ENCODE measurements around the gene CYP21A2. TPM values are rescaled to one million over a fixed set of nuclear protein-coding genes. Genes with fewer than 3 reads are reported as not detected.
"Not testable (repeated sequence)": the region's sequence is repeated elsewhere in the genome, so short reads cannot be mapped to it uniquely, and the experiment has no call there.

The CYP21A2 gene
- polyA plus RNA-seq: 0.04 to 0.05 TPM in 2 of 3 replicates, not detected in the other
- not detected for polyA plus RNA-seq (2011; ENCODE audit: low read depth)
- polyA plus RNA-seq (2011; cell fraction: cytosol; rRNA removed): not detected in 2 replicates
- polyA plus RNA-seq (2011; cell fraction: nucleus; rRNA removed): 0.05 and 0.35 TPM in 2 replicates
- polyA plus RNA-seq (2012; ENCODE audit: low replicate concordance): 0.11 TPM in 1 of 2 replicates, not detected in the other
- polyA minus RNA-seq: 0.07 to 1.2 TPM in 2 of 3 replicates, not detected in the other
- not detected for polyA minus RNA-seq (2011; cell fraction: cytosol; rRNA and poly(A)+ RNA removed)
- polyA minus RNA-seq (2011; cell fraction: nucleus; rRNA and poly(A)+ RNA removed): not detected in 2 replicates

DNA sequence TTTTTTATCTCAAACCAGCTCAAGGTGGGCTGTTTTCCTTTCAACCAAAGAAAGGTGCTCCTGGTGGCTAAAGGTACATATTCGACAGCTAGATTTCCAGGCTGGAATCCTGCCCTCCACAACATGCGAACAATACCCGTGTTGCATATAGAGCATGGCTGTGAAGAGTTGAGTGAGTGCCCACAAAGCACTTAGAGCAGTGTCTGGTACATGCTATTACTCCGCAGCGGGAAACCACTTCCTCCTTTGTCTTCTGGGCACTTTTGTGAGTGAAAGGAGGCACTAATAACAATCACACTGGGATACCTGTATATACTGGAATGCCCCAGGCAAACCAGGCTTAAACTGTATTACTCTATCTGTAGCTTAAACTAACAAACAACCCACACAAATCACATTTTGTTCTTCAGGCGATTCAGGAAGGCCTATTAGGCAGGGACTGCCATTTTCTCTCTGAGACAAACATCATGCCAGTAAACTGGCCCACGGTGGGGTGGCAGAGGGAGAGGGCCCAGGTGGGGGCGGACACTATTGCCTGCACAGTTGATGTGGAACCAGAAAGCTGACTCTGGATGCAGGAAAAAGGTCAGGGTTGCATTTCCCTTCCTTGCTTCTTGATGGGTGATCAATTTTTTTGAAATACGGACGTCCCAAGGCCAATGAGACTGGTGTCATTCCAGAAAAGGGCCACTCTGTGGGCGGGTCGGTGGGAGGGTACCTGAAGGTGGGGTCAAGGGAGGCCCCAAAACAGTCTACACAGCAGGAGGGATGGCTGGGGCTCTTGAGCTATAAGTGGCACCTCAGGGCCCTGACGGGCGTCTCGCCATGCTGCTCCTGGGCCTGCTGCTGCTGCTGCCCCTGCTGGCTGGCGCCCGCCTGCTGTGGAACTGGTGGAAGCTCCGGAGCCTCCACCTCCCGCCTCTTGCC lies at the start of gene CYP21A2:
CYP21A2 (plus strand) TSS at position 818 of the 927 bp plus-strand sequence; CDS start at position 826, 8 bp downstream.
- H3K4me3 ChIP-seq (ENCODE audit: control insufficient read depth in 2 of 3, extremely low read depth in 1 of 3, insufficient read depth in 2 of 3, low read depth in 1 of 3, low read length in 3 of 3); H4K20me1 ChIP-seq (ENCODE audit: control insufficient read depth, extremely low read depth, insufficient read depth, low read length); H3K36me3 ChIP-seq (ENCODE audit: control insufficient read depth in 2 of 2, extremely low read depth in 1 of 2, insufficient read depth in 2 of 2, low read length in 2 of 2); DNase-seq (ENCODE audit: low read depth, low spot score); dilution Hi-C loops (cut with MboI; ENCODE audit: extremely low pct_ligation_motif_present, low sequenced_read_pairs); H2AFZ ChIP-seq (ENCODE audit: control insufficient read depth, low read length); H3K79me2 ChIP-seq (ENCODE audit: control insufficient read depth, insufficient read depth, low read length); H3K9me1 ChIP-seq (ENCODE audit: control insufficient read depth, extremely low read depth, insufficient read depth, low read length); H3K4me1 ChIP-seq (ENCODE audit: control insufficient read depth, extremely low read depth, insufficient read depth, low read length); H3K9me3 ChIP-seq (ENCODE audit: control insufficient read depth, low read depth, low read length); H3K27me3 ChIP-seq (ENCODE audit: control insufficient read depth, extremely low read depth, insufficient read depth, low read length); H3K9ac ChIP-seq (ENCODE audit: control insufficient read depth, extremely low read depth, insufficient read depth, low read length); H3K4me2 ChIP-seq (ENCODE audit: control insufficient read depth, extremely low read depth, insufficient read depth, low read depth, low read length); H3K27ac ChIP-seq (ENCODE audit: control insufficient read depth, insufficient read depth, low read length): not testable (repeated sequence)
- peak; percentile 56 for FAIRE-seq

GRCh38 chr6:31989363-31989762 lies 48.9 kb upstream of the CYP21A2 start:
- H3K79me2 ChIP-seq (ENCODE audit: control insufficient read depth, insufficient read depth, low read length); H3K27me3 ChIP-seq (ENCODE audit: control insufficient read depth, extremely low read depth, insufficient read depth, low read length); H3K9ac ChIP-seq (ENCODE audit: control insufficient read depth, extremely low read depth, insufficient read depth, low read length); H3K36me3 ChIP-seq (ENCODE audit: control insufficient read depth in 2 of 2, extremely low read depth in 1 of 2, insufficient read depth in 2 of 2, low read length in 2 of 2); FAIRE-seq; H3K9me1 ChIP-seq (ENCODE audit: control insufficient read depth, extremely low read depth, insufficient read depth, low read length); H3K4me3 ChIP-seq (ENCODE audit: control insufficient read depth in 2 of 3, extremely low read depth in 1 of 3, insufficient read depth in 2 of 3, low read depth in 1 of 3, low read length in 3 of 3); H3K4me2 ChIP-seq (ENCODE audit: control insufficient read depth, extremely low read depth, insufficient read depth, low read depth, low read length); H3K27ac ChIP-seq (ENCODE audit: control insufficient read depth, insufficient read depth, low read length); H3K9me3 ChIP-seq (ENCODE audit: control insufficient read depth, low read depth, low read length); DNase-seq (ENCODE audit: low read depth, low spot score); H4K20me1 ChIP-seq (ENCODE audit: control insufficient read depth, extremely low read depth, insufficient read depth, low read length); H3K4me1 ChIP-seq (ENCODE audit: control insufficient read depth, extremely low read depth, insufficient read depth, low read length); H2AFZ ChIP-seq (ENCODE audit: control insufficient read depth, low read length); dilution Hi-C loops (cut with MboI; ENCODE audit: extremely low pct_ligation_motif_present, low sequenced_read_pairs): not testable (repeated sequence)

DNA sequence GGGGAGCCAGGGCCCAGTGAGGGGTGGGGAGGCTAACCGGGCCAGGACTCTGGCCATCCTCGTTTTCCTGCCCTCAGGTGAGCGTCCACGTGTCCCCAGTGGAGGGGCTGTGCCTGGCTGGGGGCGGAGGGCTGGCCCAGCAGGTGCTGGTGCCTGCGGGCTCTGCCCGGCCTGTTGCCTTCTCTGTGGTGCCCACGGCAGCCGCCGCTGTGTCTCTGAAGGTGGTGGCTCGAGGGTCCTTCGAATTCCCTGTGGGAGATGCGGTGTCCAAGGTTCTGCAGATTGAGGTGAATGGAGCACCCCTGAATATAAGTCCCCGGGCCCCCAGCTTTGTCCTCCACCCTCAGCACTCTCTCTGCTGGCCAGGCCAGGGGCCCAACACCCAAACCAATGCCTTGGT lies 43.8 kb upstream of the CYP21A2 start:
- not testable (repeated sequence) for FAIRE-seq

GRCh38 chr6:31996385-31996784 lies 41.8 kb upstream of the CYP21A2 start:
- H4K20me1 ChIP-seq (ENCODE audit: control insufficient read depth, extremely low read depth, insufficient read depth, low read length); dilution Hi-C loops (cut with MboI; ENCODE audit: extremely low pct_ligation_motif_present, low sequenced_read_pairs); H3K9me1 ChIP-seq (ENCODE audit: control insufficient read depth, extremely low read depth, insufficient read depth, low read length); H3K4me3 ChIP-seq (ENCODE audit: control insufficient read depth in 2 of 3, extremely low read depth in 1 of 3, insufficient read depth in 2 of 3, low read depth in 1 of 3, low read length in 3 of 3); H3K9ac ChIP-seq (ENCODE audit: control insufficient read depth, extremely low read depth, insufficient read depth, low read length); H3K27ac ChIP-seq (ENCODE audit: control insufficient read depth, insufficient read depth, low read length); H3K4me1 ChIP-seq (ENCODE audit: control insufficient read depth, extremely low read depth, insufficient read depth, low read length); H3K36me3 ChIP-seq (ENCODE audit: control insufficient read depth in 2 of 2, extremely low read depth in 1 of 2, insufficient read depth in 2 of 2, low read length in 2 of 2); H3K9me3 ChIP-seq (ENCODE audit: control insufficient read depth, low read depth, low read length); FAIRE-seq; DNase-seq (ENCODE audit: low read depth, low spot score); H3K27me3 ChIP-seq (ENCODE audit: control insufficient read depth, extremely low read depth, insufficient read depth, low read length); H3K4me2 ChIP-seq (ENCODE audit: control insufficient read depth, extremely low read depth, insufficient read depth, low read depth, low read length); H2AFZ ChIP-seq (ENCODE audit: control insufficient read depth, low read length); H3K79me2 ChIP-seq (ENCODE audit: control insufficient read depth, insufficient read depth, low read length): not testable (repeated sequence)

More for the DNA sequence above, 43.8 kb upstream of the CYP21A2 start:
- H2AFZ ChIP-seq (ENCODE audit: control insufficient read depth, low read length); H3K27ac ChIP-seq (ENCODE audit: control insufficient read depth, insufficient read depth, low read length); H4K20me1 ChIP-seq (ENCODE audit: control insufficient read depth, extremely low read depth, insufficient read depth, low read length); dilution Hi-C loops (cut with MboI; ENCODE audit: extremely low pct_ligation_motif_present, low sequenced_read_pairs); H3K9me3 ChIP-seq (ENCODE audit: control insufficient read depth, low read depth, low read length); H3K9ac ChIP-seq (ENCODE audit: control insufficient read depth, extremely low read depth, insufficient read depth, low read length); H3K36me3 ChIP-seq (ENCODE audit: control insufficient read depth in 2 of 2, extremely low read depth in 1 of 2, insufficient read depth in 2 of 2, low read length in 2 of 2); H3K4me1 ChIP-seq (ENCODE audit: control insufficient read depth, extremely low read depth, insufficient read depth, low read length); H3K4me3 ChIP-seq (ENCODE audit: control insufficient read depth in 2 of 3, extremely low read depth in 1 of 3, insufficient read depth in 2 of 3, low read depth in 1 of 3, low read length in 3 of 3); H3K9me1 ChIP-seq (ENCODE audit: control insufficient read depth, extremely low read depth, insufficient read depth, low read length); H3K27me3 ChIP-seq (ENCODE audit: control insufficient read depth, extremely low read depth, insufficient read depth, low read length); H3K79me2 ChIP-seq (ENCODE audit: control insufficient read depth, insufficient read depth, low read length); H3K4me2 ChIP-seq (ENCODE audit: control insufficient read depth, extremely low read depth, insufficient read depth, low read depth, low read length); DNase-seq (ENCODE audit: low read depth, low spot score): not testable (repeated sequence)
